NCI-H1417 (cell line): ENCODE data around the gene YPEL3.
A peak's percentile ranks its signal among the peaks of the same experiment; 100 is the strongest.
"Not testable (repeated sequence)": the region's sequence is repeated elsewhere in the genome, so short reads cannot be mapped to it uniquely, and the experiment has no call there.

Experiments used
- DNase-seq, 3 experiments: peaks; one replicate each; lab custom pipeline; 2025; lab: John Stamatoyannopoulos, UW

Gene YPEL3

DNA sequence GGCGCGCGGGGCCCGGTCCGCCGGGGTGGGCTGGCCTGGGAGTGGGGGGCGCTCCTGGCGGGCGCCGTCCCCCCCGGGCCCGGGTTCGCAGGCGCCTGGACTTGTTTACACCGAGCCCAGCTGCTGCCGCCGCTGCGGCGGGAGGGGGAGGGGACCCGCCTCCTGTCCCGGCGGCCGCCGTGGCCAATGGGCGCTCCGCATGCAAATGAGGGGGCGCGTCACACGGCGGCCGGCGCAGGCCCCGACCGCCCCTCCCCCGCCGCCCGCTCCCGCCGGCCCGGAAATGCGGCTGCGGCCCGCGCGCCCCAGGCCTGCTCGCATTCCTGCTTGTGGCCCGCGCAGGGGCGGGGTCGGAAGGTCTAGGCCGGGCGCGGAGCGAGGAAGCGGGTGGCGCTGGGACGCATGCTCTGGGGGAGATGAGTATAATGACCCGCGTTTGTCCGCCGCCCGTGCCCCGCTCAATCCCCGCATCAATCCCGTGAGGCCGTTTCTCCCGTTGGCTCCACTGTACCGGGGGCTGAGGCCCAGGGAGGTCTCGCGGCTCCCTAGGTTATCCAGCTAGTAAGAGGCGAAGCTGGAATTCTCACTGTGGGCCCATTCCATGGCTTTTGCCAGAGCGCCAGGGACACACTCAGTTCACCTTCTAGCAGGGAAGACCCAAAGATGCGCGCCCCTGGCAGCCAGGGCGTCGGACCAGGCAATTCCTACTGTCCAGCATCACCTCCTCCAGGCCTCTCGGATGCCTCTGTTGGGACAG is at the start of gene YPEL3:
Gene YPEL3, minus strand, starts transcription at position 109 of the 757 bp plus-strand sequence. CDS start 731 bp downstream, outside the sequence.
- DNase-seq, result peak; percentile 83 to 90 (median 89)

- DNase-seq, result no peak
These were observed 49.6 kb upstream of the YPEL3 start for GRCh38 chr16:30145657-30146056.

DNA sequence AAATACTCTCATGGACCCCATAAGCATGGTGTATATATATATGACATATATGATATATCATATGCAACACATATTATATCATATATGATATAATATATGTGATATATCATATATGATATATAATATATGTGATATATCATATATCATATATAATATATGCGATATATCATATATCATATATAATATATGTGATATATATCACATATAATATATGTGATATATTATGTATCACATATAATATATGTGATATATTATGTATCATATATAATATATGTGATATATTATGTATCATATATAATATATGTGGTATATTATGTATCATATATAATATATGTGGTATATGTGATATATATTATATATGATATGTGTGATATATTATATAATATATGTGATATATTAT is 48.9 kb upstream of the YPEL3 start:
- DNase-seq, result no peak

- no peak for DNase-seq
These were observed 48.0 kb upstream of the YPEL3 start for GRCh38 chr16:30144017-30144416.

DNA sequence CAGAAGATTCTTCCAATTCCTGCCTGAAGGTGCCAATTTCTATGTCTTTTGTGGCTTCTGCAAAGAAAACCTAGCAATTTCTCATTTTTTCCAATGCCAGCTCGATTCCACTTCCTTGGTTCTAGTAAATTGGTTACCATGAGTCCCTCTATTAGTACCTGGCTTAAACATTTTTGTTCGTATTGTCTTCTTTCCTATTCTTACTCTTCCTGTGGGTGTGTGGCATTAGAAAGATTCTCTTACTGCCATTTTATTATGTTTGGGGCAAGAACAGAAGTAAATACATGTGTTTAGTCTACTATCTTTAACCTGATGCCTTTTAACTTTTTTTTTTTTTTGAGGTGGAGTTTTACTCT is 47.3 kb upstream of the YPEL3 start:
- DNase-seq, result no peak

DNA sequence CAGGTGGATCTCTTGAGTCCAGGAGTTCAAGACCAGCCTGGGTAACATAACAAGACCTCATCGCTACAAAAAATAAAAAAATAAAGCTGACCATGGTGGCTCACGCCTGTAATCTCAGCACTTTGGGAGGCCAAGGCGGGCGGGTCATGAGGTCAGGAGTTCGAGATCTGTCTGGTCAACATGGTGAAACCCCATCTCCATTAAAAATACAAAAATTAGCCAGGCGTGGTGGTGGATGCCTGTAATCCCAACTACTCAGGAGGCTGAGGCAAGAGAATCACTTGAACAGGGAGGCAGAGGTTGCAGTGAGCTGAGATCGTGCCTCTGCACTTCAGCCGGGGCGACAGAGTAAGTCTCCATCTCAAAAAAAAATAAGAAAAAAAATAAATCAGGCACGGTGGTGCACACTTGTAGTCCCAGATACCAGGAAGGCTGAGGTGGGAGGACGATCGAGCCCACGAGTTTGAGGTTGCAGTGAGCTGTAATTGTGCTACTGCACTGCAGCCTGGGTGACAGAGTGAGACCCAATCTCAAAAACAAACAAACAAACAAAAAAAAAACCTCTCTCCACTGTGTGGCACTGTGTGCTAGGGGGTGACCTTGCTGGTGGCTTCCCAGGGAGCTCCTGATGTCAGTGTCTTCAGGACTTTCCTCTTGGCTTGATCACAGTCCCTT is 46.8 kb upstream of the YPEL3 start:
- DNase-seq, result peak in 2 of 3 experiments; percentile 8 to 38

GRCh38 chr16:30141750-30142149 is 45.7 kb upstream of the YPEL3 start:
- DNase-seq, result no peak

DNA sequence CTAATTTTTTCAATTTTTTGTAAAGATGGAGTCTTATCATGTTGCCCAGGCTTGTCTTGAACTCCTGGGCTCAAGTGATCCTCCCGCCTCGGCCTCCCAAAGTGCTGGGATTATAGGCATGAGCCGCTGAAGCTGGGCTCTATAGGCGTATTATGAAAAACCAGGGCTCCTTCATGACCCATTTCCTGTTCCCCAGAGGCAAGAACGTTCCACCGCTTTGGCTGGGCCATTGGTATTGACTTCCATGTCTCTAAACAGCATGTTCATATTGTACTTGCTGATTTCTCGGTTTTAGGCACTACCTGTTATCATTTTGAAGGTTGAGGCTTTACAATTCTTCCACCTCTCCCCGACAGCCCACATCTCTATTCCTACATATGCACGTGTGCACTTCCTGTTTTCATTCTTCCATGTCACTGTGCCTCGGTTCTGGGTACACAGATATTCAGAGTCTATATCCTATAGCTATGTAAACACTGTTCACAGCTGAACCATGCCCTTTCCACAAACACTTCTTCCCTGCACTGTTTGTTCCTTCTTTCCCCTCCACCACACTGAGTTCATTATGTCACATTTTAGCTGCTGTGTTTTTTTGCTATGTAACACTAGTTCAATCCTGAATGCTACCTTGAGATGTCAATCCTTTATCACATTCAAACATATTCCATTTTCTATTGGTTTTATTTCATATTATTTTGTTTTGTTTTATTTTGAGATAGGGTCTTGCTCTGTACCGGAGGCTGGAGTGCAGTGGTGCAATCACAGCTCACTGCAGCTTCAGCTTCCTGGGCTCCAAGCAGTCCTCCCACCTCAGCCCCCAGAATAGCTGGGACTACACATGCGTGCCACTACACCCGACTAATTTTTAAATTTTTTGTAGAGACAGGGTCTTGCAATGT is 43.8 kb upstream of the YPEL3 start:
- peak in 2 of 3 experiments; percentile 13 to 23 for DNase-seq

DNA sequence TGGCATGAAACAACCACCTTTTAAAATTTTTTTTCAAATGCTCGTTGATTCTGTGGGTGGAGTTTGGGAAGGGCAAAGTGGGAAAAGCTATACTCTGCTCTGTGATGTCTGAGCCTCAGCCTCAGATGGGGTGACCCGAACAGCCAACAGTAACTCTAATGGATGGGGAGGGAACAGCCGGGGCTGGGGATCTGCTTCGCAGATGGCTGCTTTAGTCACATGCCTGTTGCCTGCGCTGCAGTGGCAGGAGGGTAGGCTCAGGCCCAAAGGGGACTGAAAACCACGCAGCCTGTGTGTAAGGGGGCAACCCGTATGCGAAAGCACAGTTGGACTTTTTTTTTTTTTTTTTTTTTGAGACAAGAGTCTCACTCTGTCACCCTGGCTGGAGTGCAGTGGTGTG is 41.9 kb upstream of the YPEL3 start:
- DNase-seq, result no peak

GRCh38 chr16:30136971-30137605 is 41.1 kb upstream of the YPEL3 start:
- DNase-seq, result no peak

GRCh38 chr16:30132591-30132990 is 36.6 kb upstream of the YPEL3 start:
- DNase-seq, result no peak

DNA sequence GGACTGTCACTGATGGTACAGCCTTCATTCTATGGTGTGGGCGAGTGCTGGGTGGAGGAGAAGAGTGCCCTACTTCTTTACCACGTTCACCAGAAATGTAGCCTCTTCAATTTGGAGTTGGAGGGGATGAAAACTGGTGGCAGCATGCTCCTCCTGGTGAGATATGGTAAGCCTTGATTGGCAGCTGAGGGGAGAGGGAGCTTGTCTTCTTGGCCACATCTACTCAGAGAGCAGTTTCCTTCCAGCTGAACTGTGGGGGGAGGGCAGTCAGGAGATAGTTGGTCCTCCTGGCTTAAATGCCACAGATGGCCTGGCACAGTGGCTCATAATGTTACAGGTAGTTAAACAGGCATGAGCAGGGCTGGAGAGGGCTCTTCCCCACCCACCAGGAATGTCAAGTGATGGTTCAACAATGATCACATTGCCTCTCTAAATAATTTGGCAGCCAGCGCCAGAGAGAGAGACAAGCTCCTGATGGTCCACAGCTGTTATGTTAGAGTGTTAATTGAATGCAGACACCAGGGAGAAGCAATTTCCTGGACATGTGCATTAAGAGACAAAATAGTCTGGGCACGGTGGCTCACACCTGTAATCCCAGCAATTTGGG is 36.0 kb upstream of the YPEL3 start:
- DNase-seq, result peak; percentile 47 to 87 (median 79)

GRCh38 chr16:30127993-30128392 is 32.0 kb upstream of the YPEL3 start:
- DNase-seq, result no peak

GRCh38 chr16:30125690-30126089 is 29.7 kb upstream of the YPEL3 start:
- not testable (repeated sequence) for DNase-seq

DNA sequence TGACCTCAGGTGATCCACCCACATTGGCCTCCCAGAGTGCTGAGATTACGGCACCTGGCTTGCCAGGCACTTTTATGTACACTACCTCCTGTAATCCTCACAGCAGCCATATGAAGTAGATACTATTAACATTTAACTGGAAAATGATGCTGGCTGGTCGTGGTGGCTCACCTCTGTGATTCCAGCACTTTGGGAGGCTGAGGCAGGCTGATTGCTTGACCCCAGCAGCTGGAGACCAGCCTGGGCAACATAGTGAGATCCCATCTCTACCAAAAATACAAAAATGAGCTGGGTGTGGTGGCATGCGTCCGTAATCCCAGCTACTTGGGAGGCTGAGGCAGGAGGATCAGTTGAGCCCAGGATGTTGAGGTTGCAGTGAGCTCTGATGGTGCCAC is 29.0 kb upstream of the YPEL3 start:
- DNase-seq, result no peak

DNA sequence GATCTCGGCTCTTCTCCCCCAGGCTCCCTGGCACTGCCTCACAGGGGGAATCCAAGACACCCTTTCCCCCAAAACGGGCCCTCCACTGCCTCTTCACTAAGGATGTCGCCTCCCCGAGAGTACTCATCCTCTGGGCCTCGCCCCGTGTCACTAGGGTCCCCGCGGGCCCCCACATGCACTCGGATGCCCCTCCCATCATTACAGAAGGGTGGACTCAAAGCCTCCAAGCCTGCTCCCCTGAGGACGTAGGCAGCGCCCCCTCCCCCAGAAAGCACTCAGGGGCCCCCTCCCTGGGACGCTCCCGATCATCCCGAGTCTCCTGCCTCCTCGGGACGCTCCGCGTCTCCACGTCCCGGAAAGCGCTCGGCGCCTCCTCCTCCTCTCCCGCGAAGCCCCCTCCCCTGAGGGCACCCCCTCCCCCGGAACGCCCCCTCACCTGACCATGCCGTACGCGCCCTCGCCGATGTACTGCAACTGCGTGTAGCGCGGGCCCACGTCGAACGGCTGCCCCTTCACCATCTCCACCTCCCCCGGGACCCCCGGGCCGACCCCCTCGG is 26.7 kb upstream of the YPEL3 start:
- peak in 1 of 3 experiments; percentile 64 for DNase-seq

DNA sequence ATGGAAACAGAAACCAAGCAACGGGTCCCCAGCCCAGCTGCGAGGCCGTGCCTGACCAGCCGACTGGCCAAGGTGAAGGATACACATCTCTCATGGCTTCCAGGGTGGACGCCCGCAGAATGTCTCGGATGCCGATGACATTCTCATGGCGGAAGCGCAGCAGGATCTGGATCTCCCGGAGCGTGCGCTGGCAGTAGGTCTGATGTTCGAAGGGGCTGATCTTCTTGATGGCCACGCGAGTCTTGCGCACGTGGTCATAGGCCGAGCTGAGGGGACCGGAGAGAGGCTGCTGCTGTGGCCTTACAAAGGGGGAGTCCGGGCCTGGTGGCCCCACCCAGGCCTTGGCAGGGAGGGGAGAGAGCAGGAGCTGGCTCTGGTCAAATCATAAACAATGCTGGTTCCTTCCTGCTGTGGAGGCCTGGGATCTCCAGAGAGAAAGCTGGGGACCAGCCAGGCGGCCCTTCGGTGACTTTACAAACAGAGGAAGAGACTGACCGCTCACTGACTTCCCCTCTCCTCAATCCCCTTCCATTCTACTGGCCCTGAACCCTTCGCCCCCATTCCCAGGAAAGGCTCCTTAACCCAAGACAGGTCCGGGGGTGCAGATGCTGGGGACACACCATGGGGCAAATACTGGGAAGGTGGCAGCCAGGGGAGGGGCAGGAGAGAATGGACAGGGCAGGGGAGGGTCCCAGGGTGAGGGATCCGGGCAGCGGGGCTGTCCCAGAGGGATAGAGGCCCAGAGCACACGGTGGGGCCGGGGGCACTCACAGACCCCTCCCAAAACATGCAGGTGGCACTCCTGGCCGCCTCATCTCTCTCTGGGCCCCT is 25.9 kb upstream of the YPEL3 start:
- no peak for DNase-seq

DNA sequence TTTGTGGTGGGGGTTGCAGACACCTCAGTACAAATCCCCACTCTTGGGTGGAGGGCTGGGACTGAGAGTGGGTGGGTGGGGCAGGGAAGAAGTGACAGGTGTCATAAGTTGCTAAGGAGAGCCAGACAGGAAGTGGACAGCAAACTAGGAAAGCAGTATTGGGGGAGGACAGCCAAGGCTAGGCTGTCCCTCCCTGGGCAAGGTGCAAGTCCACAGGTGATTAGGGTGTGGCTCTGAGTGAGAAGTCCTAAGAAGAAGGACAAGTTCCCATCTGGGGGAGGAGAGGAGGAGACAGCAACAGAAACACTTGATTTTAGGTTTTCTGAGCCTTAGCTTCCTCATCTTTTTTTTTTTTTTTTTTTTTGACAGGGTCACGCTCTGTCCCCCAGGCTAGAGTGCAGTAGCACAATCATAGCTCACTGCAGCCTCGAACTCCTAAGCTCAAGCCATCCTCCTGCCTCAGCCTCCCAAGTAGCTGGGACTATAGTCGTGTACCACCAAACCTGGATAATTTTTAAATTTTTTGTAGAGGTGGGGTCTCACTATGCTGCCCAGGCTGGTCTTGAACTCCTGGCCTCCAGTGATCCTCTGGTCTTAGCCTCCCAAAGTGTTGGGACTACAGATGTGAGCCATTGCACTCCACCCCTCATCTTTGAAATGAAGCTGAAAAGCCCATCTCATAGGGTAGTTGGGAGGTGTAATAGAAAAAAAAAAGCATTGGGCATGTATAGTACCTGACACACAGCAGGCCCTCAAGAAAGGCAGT is 24.5 kb upstream of the YPEL3 start:
- no peak for DNase-seq

- no peak for DNase-seq
These were observed 23.4 kb upstream of the YPEL3 start for GRCh38 chr16:30119428-30119827.

- DNase-seq, result no peak
These were observed 21.8 kb upstream of the YPEL3 start for GRCh38 chr16:30117768-30118167.
